PC-3 (cell line): ENCODE measurements around the gene SBSN.

Experiments
- EZH2 ChIP-seq: fragments of 300-600 bp; sonication (generic); IDR thresholded peaks from one replicate; pipeline ENCODE4 v1.6.1; 2017; ENCODE audit warnings: antibody characterized with exemption, mild to moderate bottlenecking, low read length; ENCODE audit not compliant: unreplicated experiment
- EZH2phosphoT487 ChIP-seq: fragments of 300-600 bp; sonication (generic); IDR thresholded peaks from 2 replicates; pipeline ENCODE4 v1.6.1; 2018; ENCODE audit warnings: mild to moderate bottlenecking, antibody characterized with exemption, low read length, borderline replicate concordance
- TF ChIP-seq, protein P1 (sequence below): fragments of 300-600 bp; sonication (generic); conservative IDR thresholded peaks from 2 replicates; pipeline ENCODE4 v1.5.1; 2017; ENCODE audit warnings: antibody characterized with exemption, low read depth, mild to moderate bottlenecking, low read length

DNA sequence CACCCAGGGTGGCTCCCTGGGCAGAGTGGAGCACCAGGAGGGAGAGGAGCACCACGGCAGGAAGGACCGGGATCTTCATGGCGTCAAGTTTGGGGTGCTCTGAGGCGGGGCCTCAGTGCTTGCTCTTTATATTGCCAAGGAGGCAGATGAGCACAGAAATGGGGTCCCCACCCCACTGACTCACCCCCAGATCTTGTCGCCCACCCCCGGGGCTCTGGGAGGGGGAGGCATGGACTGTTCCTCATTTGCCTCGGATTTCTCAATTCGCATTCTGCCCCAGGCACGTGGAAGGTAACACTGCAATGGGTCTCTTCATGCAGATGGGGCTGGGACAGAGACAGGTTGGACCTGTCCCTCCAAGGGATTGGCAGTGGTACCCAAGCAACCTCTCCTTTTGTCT lies 37.7 kb downstream of the SBSN start, which contains the start of gene KRTDAP:
- TF ChIP-seq, protein P1, sequence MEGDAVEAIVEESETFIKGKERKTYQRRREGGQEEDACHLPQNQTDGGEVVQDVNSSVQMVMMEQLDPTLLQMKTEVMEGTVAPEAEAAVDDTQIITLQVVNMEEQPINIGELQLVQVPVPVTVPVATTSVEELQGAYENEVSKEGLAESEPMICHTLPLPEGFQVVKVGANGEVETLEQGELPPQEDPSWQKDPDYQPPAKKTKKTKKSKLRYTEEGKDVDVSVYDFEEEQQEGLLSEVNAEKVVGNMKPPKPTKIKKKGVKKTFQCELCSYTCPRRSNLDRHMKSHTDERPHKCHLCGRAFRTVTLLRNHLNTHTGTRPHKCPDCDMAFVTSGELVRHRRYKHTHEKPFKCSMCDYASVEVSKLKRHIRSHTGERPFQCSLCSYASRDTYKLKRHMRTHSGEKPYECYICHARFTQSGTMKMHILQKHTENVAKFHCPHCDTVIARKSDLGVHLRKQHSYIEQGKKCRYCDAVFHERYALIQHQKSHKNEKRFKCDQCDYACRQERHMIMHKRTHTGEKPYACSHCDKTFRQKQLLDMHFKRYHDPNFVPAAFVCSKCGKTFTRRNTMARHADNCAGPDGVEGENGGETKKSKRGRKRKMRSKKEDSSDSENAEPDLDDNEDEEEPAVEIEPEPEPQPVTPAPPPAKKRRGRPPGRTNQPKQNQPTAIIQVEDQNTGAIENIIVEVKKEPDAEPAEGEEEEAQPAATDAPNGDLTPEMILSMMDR = no peak
- TF ChIP-seq EZH2 (no peak), EZH2phosphoT487 (no peak)
